RKO (cell line): ENCODE data around the gene PTMS.

Experiments
- DNase-seq: peaks from one replicate; pipeline ENCODE4 v3.0.0-alpha.2; 2016; ENCODE audit warnings: low spot score

The PTMS gene

DNA sequence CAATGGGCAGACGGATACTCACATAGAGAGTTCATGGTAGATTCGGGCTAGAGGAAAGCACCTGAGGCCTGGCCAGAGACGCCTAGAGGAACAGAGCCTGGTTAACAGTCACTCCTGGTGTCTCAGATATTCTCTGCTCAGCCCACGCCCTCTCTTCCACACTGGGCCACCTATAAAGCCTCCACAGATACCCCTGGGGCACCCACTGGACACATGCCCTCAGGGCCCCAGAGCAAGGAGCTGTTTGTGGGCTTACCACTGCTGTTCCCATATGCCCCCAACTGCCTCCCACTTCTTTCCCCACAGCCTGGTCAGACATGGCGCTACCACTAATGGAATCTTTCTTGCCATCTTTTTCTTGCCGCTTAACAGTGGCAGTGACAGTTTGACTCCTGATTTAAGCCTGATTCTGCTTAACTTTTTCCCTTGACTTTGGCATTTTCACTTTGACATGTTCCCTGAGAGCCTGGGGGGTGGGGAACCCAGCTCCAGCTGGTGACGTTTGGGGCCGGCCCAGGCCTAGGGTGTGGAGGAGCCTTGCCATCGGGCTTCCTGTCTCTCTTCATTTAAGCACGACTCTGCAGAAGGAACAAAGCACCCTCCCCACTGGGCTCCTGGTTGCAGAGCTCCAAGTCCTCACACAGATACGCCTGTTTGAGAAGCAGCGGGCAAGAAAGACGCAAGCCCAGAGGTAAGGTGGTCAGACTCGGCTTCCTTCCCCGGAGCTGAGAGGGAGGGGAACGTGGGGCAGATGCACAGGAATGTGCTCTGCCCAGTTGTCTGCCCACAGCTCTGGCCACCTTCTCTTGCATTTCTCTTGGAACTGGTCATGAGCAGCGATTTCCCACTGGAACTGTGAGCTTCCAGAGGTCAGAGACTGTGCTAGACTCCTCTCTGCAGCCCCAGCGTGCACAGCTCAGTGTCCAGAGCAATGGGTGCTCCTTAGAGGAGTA, 23.1 kb downstream of the PTMS start, which contains the start of gene CD4:
CD4 (plus strand) TSS at position 557 of the 953 bp plus-strand sequence. CDS start 10,611 bp downstream, outside the sequence.
- DNase-seq, result no peak

DNA sequence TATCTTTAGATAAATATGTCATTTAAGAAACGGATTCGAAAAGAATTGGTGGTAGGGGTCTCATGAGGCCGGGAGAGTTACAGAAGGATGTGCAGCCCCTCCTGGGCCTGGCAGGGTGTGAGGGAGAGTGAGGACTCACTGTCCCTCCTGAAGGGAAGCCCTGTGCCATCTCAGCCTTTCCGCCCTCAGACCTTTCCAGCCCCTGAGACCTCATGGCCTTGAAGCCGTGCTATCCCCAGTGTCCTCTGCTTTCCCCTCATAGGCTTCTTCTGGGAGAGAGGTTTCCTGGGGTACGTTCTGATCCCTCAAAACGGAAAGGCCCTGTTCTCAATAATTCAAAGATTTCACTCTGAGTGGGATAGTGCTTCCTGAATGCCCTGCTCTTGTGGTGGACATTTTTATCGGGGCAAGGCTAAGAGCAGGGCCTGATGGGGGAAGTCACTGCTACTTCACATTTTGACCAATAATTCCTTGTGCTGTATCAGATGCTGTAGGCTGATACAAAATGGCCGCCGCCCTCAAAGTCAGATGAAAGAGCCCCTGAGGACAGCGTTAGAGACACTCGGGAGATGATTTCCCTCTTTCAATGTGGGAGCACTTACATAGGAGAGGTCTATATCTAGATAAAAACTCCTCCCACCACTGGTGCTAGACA, 24.5 kb downstream of the PTMS start:
- no peak for DNase-seq

DNA sequence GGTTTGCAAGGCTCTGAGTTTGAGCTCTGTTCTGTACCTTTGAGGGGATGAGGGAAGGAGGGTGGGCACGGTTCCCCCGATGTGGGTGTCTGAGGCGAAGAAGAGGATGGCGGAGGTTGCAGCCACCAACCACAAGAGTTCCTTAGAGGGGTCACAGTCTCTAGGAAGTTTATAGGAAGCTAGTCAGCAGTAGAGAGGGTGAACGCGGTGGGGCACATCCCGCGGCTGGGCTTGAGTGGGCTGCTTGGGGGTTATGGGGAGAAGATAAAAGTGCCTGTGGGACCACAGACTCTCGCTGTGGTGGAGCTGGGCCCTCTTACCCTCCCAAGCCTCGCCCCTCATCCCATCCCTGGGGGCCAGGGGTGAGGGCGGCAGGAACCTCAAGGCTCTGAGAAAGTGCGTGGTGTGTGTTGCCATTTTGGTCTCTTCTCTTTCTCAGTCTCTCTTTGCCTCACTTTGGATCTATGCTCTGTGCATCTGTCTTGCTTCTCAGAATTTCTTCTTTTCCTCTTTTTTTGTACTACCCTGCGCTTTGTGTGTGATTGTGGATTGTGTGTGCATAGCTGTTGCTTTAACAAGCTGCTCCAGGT, 25.9 kb downstream of the PTMS start:
- DNase-seq, result no peak

DNA sequence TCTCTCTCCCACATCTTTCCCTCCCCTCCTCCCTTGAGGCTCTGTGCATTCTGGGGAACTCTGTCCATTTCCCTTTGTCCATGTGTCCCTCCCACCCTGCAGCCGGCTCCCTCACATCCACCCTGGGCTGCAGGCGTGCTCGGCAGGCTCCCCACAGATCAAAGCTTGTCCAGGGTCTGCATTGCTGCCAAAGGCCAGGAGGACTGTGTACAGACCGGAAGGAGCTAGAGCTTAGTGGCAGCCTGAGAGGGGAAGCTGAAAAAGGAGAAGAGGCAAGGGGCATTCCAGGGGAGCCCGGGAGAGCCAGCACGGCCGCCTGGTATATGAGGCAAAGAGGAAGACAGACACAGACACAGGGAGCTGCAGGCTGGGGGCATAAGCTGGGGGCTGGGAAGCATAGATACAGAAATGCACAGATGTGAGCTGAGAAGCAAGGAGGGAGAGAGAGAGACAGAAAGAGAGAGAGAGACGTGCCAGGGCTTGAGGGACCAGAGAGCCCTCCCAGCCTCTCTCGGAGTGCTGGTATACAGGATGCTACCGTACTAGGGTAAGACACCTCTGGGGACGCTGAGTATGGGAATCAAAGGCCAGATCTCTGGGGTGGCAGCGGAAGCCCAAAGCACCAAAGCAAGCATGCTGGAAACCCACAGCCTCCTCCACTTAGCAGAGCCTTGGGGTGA, 26.5 kb downstream of the PTMS start:
- no peak for DNase-seq

DNA sequence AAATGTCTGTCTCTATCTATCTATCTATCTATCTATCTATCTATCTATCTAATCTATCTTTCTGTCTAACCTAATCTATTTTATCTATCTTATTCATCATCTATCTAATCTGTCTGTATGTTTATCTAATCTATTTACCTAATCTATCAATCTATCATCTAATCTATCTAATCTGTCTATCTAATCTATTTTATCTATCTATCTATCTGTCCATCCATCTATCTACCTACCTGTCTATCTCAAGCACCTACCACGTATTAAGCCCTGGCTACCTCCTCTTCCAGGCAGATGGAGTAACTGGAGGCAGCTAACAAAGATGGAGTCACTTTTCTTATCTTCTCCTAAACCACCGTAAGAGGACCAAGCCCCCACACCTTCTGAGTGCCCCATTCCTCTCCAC, 28.9 kb downstream of the PTMS start:
- DNase-seq, result no peak

DNA sequence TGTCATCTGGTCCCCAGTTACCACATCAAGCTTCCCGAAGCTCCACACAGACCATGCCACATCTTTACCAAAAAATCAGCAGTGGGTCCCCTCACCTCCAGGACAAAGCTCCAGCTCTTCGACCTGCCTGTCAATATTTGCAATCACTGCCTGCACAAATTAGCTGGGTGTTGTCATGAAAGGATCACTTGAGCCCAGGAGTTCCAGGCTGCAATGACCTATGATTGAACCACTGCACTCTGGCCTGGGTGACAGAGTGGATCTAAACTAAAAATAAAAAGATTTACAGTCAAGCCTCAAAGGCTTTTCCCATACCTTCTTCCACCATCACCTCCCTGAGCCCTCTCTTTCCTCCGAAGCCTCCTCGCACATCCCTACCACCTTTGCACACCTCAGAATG, 30.4 kb downstream of the PTMS start:
- no peak for DNase-seq

DNA sequence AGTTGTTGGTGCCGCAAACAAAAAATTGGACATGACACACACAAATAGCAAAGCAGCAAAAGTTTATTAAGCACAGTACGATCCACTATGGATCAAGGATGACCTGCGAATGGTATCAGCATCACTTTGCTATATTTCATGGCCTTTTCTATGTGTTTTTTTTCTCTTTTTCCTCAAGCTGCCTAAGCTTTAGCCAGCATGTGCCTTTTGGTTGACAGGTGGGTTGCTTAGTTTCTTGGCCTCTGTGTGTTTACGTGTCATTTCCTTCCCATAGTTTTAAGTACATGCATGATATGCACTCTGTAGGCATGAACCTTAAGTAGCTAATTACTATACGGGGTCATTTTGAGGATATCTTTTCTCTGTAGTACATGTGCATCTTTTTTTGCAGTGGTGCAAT, 33.0 kb downstream of the PTMS start:
- no peak for DNase-seq

DNA sequence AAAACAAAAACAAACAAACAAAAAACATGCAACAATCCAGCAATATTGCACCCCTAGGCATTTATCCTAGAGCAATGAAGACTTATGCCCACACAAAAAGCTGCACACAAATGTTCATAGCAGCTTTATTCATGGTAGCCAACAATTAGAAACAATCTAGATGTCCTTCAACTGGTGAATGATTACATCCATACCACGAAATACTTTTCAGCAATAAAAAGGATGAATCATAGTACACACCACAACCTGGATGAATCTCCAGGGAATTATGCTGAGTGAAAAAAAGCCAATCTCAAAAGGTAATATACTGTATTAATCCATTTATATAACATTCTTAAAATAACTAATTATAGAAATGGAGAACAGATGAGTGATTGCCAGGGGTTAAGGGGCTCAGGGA, 41.0 kb downstream of the PTMS start:
- DNase-seq, result no peak

DNA sequence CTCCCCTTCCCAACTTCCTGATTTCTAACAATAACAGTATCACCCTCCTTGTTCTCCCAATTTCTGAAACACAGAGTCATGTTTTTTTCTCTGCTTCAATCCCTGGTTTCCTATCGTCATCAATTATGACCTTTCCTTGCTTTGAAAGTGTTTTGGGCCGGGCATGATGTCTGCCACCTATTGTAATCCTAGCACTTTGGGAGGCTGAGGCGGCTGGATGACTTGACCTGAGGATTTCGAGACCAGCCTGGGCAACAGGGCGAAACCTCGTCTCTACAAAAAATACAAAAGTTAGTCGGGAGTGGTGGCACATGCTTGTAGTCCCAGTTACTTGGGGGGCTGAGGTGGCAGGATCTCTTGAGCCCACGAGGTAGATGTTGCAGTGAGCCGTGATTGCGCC, 42.9 kb downstream of the PTMS start:
- no peak for DNase-seq

DNA sequence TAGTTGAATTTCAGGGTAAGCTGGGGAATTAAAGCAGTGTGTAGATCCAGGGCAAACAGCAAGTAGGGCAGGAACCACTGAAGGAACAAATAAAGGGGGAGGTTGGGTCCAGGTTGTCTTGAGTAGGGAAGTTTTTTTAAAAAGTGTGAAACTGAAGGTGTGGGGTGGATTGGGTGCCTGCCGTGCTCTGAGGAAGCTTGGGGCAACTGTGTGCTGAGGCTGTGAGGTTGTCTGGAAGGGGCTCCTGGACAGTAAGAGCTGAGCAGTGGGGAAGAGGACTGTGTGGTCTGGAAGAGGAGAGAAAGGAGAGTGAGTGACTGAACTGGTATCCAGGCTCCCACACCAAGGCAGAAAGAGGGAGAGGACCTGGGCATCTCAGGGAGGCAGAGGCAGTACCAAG, 44.6 kb downstream of the PTMS start:
- no peak for DNase-seq

DNA sequence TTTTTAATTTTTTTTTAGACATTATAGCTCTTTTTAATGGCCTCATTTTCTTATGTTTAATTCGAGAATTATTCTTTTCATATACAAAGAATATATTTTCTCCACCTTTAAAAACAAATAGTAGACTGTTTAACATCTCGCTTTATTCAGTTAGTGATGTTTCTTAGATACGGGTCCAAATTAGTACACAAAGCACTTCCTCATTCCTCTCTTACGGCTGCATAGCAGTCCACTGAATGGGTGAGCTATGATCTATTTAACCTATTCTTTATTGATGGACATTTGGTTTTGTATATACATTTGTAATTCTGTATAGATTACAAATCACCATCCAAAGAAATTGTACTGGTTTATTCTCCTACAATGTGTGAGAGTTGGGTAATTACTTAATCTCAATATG, 47.2 kb downstream of the PTMS start:
- no peak for DNase-seq

DNA sequence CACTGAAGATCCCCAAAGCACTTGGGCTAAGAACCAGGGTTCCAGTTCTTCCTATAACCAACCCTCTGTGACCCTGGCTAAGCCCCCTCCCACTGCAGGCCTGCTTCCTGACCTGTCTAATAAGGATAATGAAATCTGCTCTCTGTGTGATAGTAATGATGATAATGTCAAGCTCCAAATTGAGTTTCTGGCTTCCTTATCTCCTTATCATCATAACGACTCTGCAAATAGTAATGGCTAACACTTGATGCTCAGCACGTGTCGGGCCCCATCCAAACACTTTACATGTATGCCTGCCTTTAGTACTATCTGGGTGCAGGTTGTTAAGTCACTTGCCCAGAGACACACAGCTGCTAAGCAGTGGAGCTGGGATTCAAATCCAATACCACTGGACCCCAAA, 50.4 kb downstream of the PTMS start:
- DNase-seq, result no peak

DNA sequence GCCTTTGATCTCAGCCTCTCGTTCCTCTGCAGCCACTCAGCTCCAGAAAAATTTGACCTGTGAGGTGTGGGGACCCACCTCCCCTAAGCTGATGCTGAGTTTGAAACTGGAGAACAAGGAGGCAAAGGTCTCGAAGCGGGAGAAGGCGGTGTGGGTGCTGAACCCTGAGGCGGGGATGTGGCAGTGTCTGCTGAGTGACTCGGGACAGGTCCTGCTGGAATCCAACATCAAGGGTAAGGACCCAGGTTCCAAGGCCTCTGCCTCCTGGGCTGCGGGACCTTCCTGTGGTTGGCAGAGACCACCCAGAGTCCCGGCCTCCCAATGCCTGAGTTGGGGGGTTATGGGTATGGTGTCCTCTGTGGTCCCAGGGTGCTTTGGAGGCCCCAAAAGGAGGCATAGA, 50.9 kb downstream of the PTMS start:
- no peak for DNase-seq

DNA sequence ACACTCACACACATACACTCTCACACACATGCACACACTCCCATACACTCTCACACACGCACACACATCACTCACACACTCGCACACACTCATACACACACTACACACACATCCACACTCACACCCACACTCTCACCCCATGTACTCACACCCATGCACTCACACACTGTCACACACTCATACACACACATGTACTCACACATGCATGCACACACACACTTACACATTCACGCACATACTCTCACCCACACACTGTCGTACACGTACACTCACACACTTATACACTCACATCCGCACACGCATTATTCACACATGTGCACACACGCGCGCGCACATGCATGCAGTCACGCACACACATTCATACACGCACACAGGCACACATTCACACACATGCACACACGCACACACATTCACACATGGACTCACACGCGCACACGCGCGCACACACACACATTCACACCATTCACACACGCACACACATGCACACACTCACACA, 51.5 kb downstream of the PTMS start:
- DNase-seq, result no peak

DNA sequence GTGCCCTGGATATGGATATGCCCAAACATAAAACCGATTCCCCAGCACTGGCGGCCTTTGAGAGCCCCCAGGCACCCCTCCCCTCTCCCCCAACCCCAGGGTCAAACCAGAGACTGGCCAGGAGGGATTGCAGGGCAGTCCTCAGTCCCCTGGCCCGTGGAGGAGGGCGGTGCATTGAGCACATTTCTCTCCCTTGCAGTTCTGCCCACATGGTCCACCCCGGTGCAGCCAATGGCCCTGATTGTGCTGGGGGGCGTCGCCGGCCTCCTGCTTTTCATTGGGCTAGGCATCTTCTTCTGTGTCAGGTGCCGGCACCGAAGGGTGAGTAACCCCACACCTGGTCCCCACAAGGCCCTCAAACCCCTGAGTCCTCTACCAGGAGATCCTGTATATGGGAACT, 52.1 kb downstream of the PTMS start:
- no peak for DNase-seq

DNA sequence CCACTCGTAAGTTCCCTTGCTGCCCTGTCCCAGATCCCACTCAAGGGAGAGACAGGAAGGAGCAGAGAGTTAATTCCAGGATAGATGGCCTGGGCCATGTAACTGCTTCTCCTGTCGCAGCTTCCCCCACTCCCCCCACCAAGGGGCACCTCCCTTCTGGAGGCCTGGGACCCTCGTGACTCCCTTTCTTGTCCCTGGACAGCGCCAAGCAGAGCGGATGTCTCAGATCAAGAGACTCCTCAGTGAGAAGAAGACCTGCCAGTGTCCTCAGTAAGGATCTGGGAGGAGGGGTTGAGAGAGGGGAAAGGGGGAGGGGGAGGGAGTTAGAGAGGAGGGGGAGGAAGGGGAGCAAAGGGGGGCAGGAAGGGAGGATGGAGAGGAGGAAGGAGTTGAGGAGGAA, 52.5 kb downstream of the PTMS start:
- no peak for DNase-seq

DNA sequence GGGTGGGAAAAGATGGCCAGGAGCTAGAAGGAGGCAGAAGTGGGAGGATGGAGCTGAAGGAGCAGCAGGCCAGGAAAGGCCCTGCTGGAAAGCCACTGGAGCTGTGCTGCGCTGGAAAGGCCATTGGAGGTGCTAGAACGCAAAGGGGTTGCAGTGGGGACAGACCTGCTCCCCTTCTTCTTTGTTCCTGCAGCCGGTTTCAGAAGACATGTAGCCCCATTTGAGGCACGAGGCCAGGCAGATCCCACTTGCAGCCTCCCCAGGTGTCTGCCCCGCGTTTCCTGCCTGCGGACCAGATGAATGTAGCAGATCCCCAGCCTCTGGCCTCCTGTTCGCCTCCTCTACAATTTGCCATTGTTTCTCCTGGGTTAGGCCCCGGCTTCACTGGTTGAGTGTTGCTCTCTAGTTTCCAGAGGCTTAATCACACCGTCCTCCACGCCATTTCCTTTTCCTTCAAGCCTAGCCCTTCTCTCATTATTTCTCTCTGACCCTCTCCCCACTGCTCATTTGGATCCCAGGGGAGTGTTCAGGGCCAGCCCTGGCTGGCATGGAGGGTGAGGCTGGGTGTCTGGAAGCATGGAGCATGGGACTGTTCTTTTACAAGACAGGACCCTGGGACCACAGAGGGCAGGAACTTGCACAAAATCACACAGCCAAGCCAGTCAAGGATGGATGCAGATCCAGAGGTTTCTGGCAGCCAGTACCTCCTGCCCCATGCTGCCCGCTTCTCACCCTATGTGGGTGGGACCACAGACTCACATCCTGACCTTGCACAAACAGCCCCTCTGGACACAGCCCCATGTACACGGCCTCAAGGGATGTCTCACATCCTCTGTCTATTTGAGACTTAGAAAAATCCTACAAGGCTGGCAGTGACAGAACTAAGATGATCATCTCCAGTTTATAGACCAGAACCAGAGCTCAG, 53.2 kb downstream of the PTMS start:
- no peak for DNase-seq

DNA sequence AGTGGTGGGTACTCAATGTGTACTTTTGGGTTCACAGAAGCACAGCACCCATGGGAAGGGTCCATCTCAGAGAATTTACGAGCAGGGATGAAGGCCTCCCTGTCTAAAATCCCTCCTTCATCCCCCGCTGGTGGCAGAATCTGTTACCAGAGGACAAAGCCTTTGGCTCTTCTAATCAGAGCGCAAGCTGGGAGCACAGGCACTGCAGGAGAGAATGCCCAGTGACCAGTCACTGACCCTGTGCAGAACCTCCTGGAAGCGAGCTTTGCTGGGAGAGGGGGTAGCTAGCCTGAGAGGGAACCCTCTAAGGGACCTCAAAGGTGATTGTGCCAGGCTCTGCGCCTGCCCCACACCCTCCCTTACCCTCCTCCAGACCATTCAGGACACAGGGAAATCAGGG, 54.0 kb downstream of the PTMS start:
- no peak for DNase-seq
